Left lobe of liver (tissue), 2 donors: Measurements from ENCODE around the gene ZNF423. TPM values are rescaled to one million over a fixed set of nuclear protein-coding genes. Genes with fewer than 3 reads are reported as not detected.

Source experiments
- ATAC-seq: fragments of 200-7000 bp; cut with Tn5 transposase; one replicate; pipeline ENCODE4 v1.9.1; 2020; ENCODE audit warnings: mild to moderate bottlenecking, moderate library complexity
- DNase-seq: peaks from one replicate; pipeline ENCODE4 v3.0.0-alpha.2; 2020; ENCODE audit warnings: low spot score
- total RNA-seq: library from RNA; stranded (reverse); gene quantifications from one replicate; pipeline ENCODE4 v1.2.1, GENCODE V29; 2021
- donor health status: DM: no; HTN: no; CAD: no; lungs with moderate emphysema.
- donor health status: DM: no; HTN: yes; CAD: no.

ZNF423 gene
- total RNA-seq, 1 donor from 2014 or later, result 2.0 TPM

- ATAC-seq (no peak), DNase-seq (no peak)
Measured at GRCh38 chr16:49455991-49456745, 399.7 kb downstream of the ZNF423 start.

- ATAC-seq (no peak), DNase-seq (no peak)
Measured at GRCh38 chr16:49455181-49455990, 400.5 kb downstream of the ZNF423 start.

- no peak for DNase-seq
- no peak for ATAC-seq
Measured at GRCh38 chr16:49454426-49455180, 401.3 kb downstream of the ZNF423 start.

GRCh38 chr16:49453983-49454382 is 401.9 kb downstream of the ZNF423 start:
- DNase-seq, result no peak

GRCh38 chr16:49453021-49453420 is 402.9 kb downstream of the ZNF423 start:
- DNase-seq (no peak), ATAC-seq (no peak)

More at GRCh38 chr16:49453983-49454382, 401.9 kb downstream of the ZNF423 start:
- ATAC-seq, result no peak

GRCh38 chr16:49452578-49452977 is 403.3 kb downstream of the ZNF423 start:
- no peak for DNase-seq
- ATAC-seq, result peak; percentile 89

GRCh38 chr16:49452108-49452507 is 403.8 kb downstream of the ZNF423 start:
- peak; percentile 29 for ATAC-seq
- no peak for DNase-seq

GRCh38 chr16:49446805-49447204 is 409.1 kb downstream of the ZNF423 start:
- DNase-seq (no peak), ATAC-seq (peak; percentile 93)

GRCh38 chr16:49443576-49443975 is 412.3 kb downstream of the ZNF423 start:
- DNase-seq (no peak), ATAC-seq (no peak)

- ATAC-seq, result no peak
- DNase-seq, result no peak
Measured at GRCh38 chr16:49442805-49443204, 413.1 kb downstream of the ZNF423 start.

- peak; percentile 61 for DNase-seq
- peak; percentile 91 for ATAC-seq
Measured at GRCh38 chr16:49441366-49441780, 414.5 kb downstream of the ZNF423 start.

GRCh38 chr16:49440156-49441065 is 415.5 kb downstream of the ZNF423 start:
- ATAC-seq (peak; percentile 63), DNase-seq (no peak)

GRCh38 chr16:49439676-49440075 is 416.2 kb downstream of the ZNF423 start:
- ATAC-seq, result no peak
- no peak for DNase-seq

- ATAC-seq (no peak), DNase-seq (no peak)
Measured at GRCh38 chr16:49439050-49439449, 416.9 kb downstream of the ZNF423 start.

Other genes with a start within 250 kb of the ZNF423 start
- 6.4 TPM for gene CNEP1R1, start 169.1 kb upstream of the ZNF423 start, total RNA-seq
- 11.9 TPM for gene HEATR3, start 209.9 kb upstream of the ZNF423 start, total RNA-seq